CD4-positive, alpha-beta T cell treated with Interleukin-1 beta for 1 hour (primary cell): ENCODE measurements around the gene GATA6.

Experiments used
- DNase-seq, 2 donors: peaks; one replicate each; pipeline ENCODE4 v3.0.0-alpha.2; 2020 to 2022

The GATA6 gene

DNA sequence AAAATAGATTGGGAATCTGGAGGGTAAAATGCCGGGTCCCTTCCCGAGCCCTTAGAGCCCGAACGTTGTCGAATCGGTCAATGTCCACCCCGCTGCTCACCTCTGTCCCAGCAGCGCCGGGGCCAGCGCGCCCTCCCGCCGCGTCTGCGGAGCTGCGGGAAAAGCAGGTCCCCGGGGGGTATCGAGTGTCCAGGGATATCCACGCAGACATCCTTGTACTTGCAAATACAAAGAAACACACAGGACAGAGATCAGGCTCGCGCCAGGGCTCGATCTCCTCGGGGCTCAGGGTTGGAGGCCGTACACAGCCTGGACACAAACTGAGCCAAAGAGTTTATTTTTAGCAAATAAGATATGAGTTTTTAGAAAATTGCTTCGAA, 2.3 kb upstream of the GATA6 start:
- DNase-seq, result no peak

DNA sequence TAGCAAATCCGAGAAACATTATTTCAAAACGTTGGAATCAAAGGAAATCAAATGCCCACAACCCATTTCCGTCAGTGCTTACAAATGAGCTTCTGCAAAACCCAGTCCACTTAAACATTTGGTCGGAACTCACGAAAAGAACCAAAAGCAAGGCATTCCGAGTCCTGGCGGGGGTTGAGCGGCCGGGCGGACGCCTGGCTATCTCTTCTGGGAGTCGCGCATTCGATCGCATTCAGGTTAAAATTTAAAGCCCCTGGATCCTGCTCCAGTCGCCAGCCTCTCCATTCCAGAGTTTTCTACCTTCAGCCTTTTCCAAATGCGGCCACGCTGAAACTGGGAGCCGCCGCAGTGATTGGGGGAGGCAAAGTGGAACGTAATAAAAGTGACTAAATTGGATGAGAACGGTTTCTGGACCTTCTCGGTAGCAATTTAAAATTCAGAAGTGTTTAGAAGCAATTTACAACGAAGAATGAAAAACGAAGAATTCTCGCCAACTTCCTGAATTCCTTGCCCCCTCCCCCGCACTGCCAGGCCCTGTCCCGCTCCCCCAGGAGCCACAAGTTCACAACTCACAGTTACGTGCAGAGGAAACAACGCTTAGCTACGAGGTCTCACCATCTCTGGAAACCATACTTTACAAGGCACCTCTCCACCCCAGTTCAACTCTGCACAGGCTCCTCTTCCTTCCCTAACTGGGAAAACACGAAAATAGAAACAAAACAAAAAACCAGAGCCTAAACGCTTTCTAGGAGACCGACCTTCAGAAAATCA, 1.7 kb upstream of the GATA6 start:
- no peak for DNase-seq

GRCh38 chr18:22168360-22168921, 948 bp upstream of the GATA6 start:
- peak in 1 of 2 donors; percentile 27 for DNase-seq

GRCh38 chr18:22169889-22170420, 566 bp downstream of the GATA6 start:
- no peak for DNase-seq

DNA sequence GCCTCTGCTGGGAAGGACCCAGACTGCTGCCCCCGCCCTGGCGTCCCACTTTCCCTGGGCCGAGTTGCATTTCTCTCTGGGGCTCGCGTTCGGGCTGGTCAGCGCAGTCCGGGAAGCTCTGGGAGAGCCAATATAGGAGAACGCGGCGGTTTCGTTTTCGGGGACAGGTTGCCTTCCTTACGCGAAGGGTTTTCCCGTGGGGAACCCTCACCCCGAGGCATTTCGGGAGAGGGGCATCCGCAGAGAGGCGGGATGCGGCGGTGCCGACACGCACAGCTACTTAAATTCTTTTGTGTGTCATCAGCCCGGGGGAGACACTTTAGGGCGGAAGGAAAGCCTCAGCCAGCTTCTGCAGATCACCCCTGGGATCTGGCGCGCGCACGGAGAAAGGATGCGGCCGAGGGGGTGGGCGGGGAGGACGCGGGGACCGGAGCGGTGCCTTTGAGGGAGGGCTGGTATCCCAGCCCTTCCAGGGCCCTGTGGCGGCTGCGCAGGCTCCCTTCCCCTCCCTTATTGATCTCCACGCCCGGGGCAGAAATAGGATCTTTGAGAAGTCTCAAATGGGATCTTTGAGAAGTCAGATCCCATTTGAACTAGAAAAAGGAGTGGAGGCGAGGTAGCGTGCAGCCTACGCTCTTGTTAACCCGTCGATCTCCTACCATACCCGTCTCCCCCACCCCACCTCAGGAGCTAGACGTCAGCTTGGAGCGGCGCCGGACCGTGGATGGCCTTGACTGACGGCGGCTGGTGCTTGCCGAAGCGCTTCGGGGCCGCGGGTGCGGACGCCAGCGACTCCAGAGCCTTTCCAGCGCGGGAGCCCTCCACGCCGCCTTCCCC, 1.2 kb downstream of the GATA6 start:
- no peak for DNase-seq

DNA sequence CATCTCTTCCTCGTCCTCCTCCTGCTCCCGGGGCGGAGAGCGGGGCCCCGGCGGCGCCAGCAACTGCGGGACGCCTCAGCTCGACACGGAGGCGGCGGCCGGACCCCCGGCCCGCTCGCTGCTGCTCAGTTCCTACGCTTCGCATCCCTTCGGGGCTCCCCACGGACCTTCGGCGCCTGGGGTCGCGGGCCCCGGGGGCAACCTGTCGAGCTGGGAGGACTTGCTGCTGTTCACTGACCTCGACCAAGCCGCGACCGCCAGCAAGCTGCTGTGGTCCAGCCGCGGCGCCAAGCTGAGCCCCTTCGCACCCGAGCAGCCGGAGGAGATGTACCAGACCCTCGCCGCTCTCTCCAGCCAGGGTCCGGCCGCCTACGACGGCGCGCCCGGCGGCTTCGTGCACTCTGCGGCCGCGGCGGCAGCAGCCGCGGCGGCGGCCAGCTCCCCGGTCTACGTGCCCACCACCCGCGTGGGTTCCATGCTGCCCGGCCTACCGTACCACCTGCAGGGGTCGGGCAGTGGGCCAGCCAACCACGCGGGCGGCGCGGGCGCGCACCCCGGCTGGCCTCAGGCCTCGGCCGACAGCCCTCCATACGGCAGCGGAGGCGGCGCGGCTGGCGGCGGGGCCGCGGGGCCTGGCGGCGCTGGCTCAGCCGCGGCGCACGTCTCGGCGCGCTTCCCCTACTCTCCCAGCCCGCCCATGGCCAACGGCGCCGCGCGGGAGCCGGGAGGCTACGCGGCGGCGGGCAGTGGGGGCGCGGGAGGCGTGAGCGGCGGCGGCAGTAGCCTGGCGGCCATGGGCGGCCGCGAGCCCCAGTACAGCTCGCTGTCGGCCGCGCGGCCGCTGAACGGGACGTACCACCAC, 2.1 kb downstream of the GATA6 start:
- DNase-seq, result no peak

DNA sequence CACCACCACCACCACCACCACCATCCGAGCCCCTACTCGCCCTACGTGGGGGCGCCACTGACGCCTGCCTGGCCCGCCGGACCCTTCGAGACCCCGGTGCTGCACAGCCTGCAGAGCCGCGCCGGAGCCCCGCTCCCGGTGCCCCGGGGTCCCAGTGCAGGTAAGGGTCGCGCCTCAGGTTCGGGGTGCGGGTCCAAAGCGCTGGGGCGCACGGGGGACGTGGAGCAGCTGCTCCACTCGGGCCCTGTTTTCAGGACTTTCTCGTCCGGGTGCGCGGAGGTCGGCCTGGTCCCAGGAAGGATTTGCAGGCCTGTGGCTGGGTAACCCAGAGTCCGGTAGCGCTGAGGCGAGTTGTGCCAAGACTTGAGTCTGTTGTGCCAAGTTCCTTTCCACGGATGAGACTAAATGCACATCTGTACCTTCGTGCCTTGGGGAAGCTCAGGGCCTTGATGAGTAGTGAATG, 2.8 kb downstream of the GATA6 start:
- DNase-seq, result no peak

DNA sequence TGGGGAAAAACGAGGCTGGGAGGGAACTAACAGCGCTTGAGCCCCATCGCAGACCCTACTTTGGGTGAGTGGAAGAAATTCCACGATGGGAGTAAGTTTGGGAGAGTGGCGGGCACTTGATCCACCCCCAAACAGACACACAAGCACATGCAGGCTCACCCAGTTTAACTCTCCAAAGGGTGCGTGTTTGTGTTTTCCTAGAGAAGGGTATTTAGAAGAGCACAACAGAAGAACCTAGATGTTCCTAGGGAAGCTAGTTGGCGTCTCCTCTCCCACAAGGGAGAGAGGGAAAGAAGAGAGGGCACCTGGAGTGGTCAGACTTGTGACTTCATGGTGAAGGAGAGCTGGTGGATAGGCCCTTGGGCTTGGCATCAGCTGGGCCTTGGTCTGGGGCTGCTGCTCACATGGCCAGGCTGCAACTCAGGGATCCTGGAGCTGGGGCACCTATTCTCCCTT, 3.2 kb downstream of the GATA6 start:
- no peak for DNase-seq

- DNase-seq, result no peak
Measured at GRCh38 chr18:22173221-22173927, 4.0 kb downstream of the GATA6 start.

DNA sequence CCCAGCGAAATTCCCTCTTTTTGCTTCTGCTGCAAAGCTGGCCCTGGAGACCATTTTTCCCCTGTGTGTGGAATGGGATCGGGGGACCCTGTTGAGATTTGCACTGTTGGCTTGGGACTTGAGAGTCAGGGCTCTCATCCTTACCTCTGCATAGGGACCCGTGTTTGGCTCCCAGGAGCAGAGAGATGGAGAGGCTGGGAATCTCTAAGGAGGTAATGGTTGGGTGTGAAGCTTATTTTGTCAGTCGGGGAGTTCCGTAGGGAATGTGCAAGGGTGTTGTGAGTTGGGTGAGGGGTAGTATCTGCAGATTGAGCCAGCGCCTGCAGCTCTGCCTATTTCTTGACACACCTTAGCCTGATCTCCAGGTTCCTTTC, 4.5 kb downstream of the GATA6 start:
- DNase-seq, result no peak

GRCh38 chr18:22174341-22175145, 5.2 kb downstream of the GATA6 start:
- no peak for DNase-seq

GRCh38 chr18:22175346-22175745, 6.0 kb downstream of the GATA6 start:
- no peak for DNase-seq

- no peak for DNase-seq
Measured at GRCh38 chr18:22176420-22177326, 7.3 kb downstream of the GATA6 start.

DNA sequence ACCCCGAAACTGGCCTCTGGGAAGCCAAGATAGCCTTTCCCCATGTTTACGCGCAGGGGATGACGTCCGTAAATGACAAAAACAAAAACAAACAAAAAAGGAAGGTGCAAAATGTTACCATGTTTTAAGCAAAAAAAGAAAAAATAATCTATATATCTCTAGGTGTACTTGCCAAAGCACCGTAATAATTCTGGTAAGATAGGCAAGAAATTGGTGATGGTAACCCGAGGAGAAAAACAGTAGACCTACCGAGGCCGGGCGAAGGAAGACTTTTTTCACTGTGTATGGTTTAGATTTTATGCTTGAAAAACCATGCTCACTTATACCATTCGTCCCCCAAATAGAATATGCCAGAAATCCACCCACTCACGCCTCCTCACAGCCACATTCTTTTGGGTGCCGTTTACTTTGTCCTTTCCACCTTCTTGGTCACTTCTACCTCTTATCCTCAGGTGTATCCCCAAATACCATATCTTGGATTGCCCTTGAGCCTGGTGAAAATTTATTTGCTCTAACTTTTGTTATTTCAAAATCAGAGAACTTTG, 8.0 kb downstream of the GATA6 start:
- no peak for DNase-seq

GRCh38 chr18:22179174-22179573, 9.8 kb downstream of the GATA6 start:
- no peak for DNase-seq

- DNase-seq, result no peak
Measured at GRCh38 chr18:22179631-22180030, 10.2 kb downstream of the GATA6 start.

DNA sequence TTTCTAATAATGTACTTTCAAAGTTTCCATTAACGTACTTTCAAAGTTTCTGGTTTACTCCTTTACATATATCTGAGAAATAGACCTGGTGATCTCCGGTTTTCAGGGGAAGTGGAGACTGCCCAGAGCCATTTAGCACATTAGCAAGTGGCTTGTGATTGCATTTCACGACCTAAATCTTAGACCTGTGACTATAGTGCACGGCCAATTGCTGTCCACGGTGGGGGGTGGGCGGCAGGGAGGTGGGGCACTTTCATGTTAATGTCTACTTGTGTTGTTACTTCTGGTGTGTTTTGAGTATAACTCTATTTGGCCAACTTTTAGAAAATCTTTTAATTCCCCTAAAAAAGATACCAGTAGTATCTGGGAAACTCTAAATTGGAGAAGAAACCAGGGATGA, 11.3 kb downstream of the GATA6 start:
- no peak for DNase-seq

DNA sequence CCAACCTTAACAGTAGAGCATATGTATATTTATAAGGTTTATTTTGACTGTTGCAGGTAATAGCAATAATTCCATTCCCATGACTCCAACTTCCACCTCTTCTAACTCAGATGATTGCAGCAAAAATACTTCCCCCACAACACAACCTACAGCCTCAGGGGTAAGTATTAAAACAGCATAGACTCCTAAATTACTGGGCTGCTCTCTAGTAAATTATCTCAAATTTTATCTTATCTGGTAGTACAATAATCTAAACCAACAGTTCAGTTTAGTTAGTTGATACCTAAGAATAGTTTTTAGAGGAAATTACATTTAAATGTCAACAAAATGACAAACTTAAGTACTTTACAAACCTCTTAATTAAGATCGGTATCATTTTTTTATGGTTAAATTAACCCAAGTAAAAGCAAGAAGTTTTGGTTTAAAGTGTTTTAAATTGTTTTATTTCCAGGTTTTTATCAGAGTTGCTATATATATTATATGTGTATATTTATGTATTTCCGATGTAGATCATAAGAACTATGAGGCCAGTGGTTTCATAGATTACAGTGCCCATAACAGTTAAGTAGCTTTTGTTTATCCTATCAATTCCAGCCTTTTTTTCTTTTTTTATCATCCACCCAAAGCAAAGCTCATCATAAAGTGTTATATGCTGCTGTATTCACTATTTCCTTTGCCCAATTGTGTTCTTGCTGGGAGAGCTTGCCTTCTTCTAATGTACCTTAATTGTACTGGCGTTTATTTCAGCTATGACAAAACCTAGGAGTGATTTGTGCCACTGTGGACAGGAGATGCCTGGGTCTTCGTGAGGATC, 13.7 kb downstream of the GATA6 start:
- no peak for DNase-seq
